H9 (cell line): ENCODE measurements around the gene KCNH5. TPM values are rescaled to one million over a fixed set of nuclear protein-coding genes. Genes with fewer than 3 reads are reported as not detected.

ENCODE experiments used
- DNase-seq: peaks from one replicate; pipeline ENCODE4 v3.0.0-alpha.2; 2017
- H2AFZ ChIP-seq: one replicate; pipeline ENCODE4 v1.6.1; 2013; ENCODE audit warnings: mild to moderate bottlenecking, low read length, control low read depth, moderate library complexity
- H2AK5ac ChIP-seq: 2 replicates; pipeline ENCODE4 v1.6.1; 2013; ENCODE audit warnings: low read length, control low read depth, mixed read lengths; ENCODE audit not compliant: insufficient read length
- H2BK120ac ChIP-seq: one replicate; pipeline ENCODE4 v1.6.1; 2013; ENCODE audit warnings: low read depth, mild to moderate bottlenecking, low read length, control low read depth, inconsistent platforms; ENCODE audit not compliant: poor library complexity, severe bottlenecking
- H2BK12ac ChIP-seq: 2 replicates; pipeline ENCODE4 v1.6.1; 2013; ENCODE audit warnings: low read length, control low read depth, mixed read lengths, low read depth; ENCODE audit not compliant: insufficient read length
- H2BK15ac ChIP-seq: 2 replicates; pipeline ENCODE4 v1.6.1; 2013; ENCODE audit warnings: low read depth, low read length, control low read depth
- H2BK20ac ChIP-seq: one replicate; pipeline ENCODE4 v1.6.1; 2013; ENCODE audit warnings: low read depth, mild to moderate bottlenecking, low read length, control low read depth, inconsistent platforms; ENCODE audit not compliant: poor library complexity, severe bottlenecking
- H2BK5ac ChIP-seq: 2 replicates; pipeline ENCODE4 v1.6.1; 2013; ENCODE audit warnings: low read length, control low read depth, mixed read lengths; ENCODE audit not compliant: insufficient read length
- H3K14ac ChIP-seq: 2 replicates; pipeline ENCODE4 v1.6.1; 2013; ENCODE audit warnings: low read length, control low read depth; ENCODE audit not compliant: insufficient read depth
- H3K18ac ChIP-seq: 2 replicates; pipeline ENCODE4 v1.6.1; 2013; ENCODE audit warnings: low read depth, mild to moderate bottlenecking, mixed read lengths, low read length, control low read depth; ENCODE audit not compliant: insufficient read length
- H3K23ac ChIP-seq: 2 replicates; pipeline ENCODE4 v1.6.1; 2013; ENCODE audit warnings: low read length, control low read depth, mixed read lengths, low read depth; ENCODE audit not compliant: insufficient read length
- H3K23me2 ChIP-seq: 2 replicates; pipeline ENCODE4 v1.6.1; 2013; ENCODE audit warnings: low read depth, mild to moderate bottlenecking, mixed read lengths, low read length, control low read depth; ENCODE audit not compliant: insufficient read length, poor library complexity, severe bottlenecking
- H3K27ac ChIP-seq: 2 replicates; pipeline ENCODE4 v1.5.1; 2013; ENCODE audit warnings: low read length, control low read depth, mixed read lengths, low read depth; ENCODE audit not compliant: insufficient read length
- H3K27me3 ChIP-seq: 2 replicates; pipeline ENCODE4 v1.6.1; 2013; ENCODE audit warnings: low read length, control low read depth, inconsistent platforms; ENCODE audit not compliant: insufficient read depth
- H3K4ac ChIP-seq: 2 replicates; pipeline ENCODE4 v1.6.1; 2013; ENCODE audit warnings: low read depth, mild to moderate bottlenecking, control low read depth, inconsistent platforms, low read length, moderate library complexity
- H3K4me1 ChIP-seq: 2 replicates; pipeline ENCODE4 v1.6.1; 2013; ENCODE audit warnings: low read length, control low read depth, inconsistent platforms; ENCODE audit not compliant: insufficient read depth
- H3K4me2 ChIP-seq: 2 replicates; pipeline ENCODE4 v1.6.1; 2013; ENCODE audit warnings: low read length, control low read depth, mixed read lengths; ENCODE audit not compliant: insufficient read length, insufficient read depth
- H3K56ac ChIP-seq: 2 replicates; pipeline ENCODE4 v1.6.1; 2013; ENCODE audit warnings: low read depth, mild to moderate bottlenecking, mixed read lengths, low read length, control low read depth; ENCODE audit not compliant: insufficient read length
- H3K79me1 ChIP-seq: 2 replicates; pipeline ENCODE4 v1.6.1; 2013; ENCODE audit warnings: low read depth, mild to moderate bottlenecking, moderate library complexity, low read length, control low read depth, inconsistent platforms; ENCODE audit not compliant: insufficient read depth, poor library complexity, severe bottlenecking
- H3K79me2 ChIP-seq: 2 replicates; pipeline ENCODE4 v1.6.1; 2013; ENCODE audit warnings: low read length, control low read depth, inconsistent platforms; ENCODE audit not compliant: insufficient read depth
- H3K9ac ChIP-seq: 2 replicates; pipeline ENCODE4 v1.6.1; 2013; ENCODE audit warnings: low read length, control low read depth, mixed read lengths; ENCODE audit not compliant: insufficient read length; ENCODE audit errors: extremely low read depth
- H3K9me3 ChIP-seq: one replicate; pipeline ENCODE4 v1.6.1; 2013; ENCODE audit warnings: low read depth, low read length, inconsistent platforms; ENCODE audit not compliant: control insufficient read depth
- H3T11ph ChIP-seq: one replicate; pipeline ENCODE4 v1.6.1; 2013; ENCODE audit warnings: mild to moderate bottlenecking, low read length, control low read depth, inconsistent platforms
- H4K20me1 ChIP-seq: one replicate; pipeline ENCODE4 v1.6.1; 2013; ENCODE audit not compliant: control insufficient read depth, insufficient read length, insufficient read depth
- H4K5ac ChIP-seq: 2 replicates; pipeline ENCODE4 v1.6.1; 2013; ENCODE audit warnings: low read depth, mild to moderate bottlenecking, mixed read lengths, low read length, control low read depth; ENCODE audit not compliant: insufficient read length
- H4K8ac ChIP-seq: replicated peaks from 2 replicates; pipeline ENCODE4 v1.6.1; 2013; ENCODE audit warnings: low read length, control low read depth, mixed read lengths, low read depth; ENCODE audit not compliant: insufficient read length
- H4K91ac ChIP-seq: 2 replicates; pipeline ENCODE4 v1.6.1; 2013; ENCODE audit warnings: low read depth, mild to moderate bottlenecking, moderate library complexity, mixed read lengths, low read length, control low read depth; ENCODE audit not compliant: insufficient read length
- H3K27ac Mint-ChIP-seq, 3 experiments: 2 replicates in 2 of 3; 3 replicates in 1 of 3; pipeline ENCODE4 v1.8.0; 2020 to 2021; ENCODE audit warnings: mixed read lengths in 3 of 3, mild to moderate bottlenecking in 1 of 3, moderate library complexity in 1 of 3
- H3K27me3 Mint-ChIP-seq: 2 replicates; pipeline ENCODE4 v1.8.0; 2021; ENCODE audit warnings: low read depth, mild to moderate bottlenecking, moderate library complexity, mixed read lengths
- H3K36me3 Mint-ChIP-seq, 3 experiments: 2 replicates in 2 of 3; 3 replicates in 1 of 3; pipeline ENCODE4 v1.8.0; 2020 to 2021; ENCODE audit warnings: low read depth in 3 of 3, mixed read lengths in 3 of 3; ENCODE audit not compliant: insufficient read depth in 1 of 3
- H3K4me1 Mint-ChIP-seq, 2 experiments: 2 replicates each; pipeline ENCODE4 v1.8.0; 2020; ENCODE audit warnings: mixed read lengths in 2 of 2
- H3K4me3 Mint-ChIP-seq, 2 experiments: 2 replicates in 1 of 2; 3 replicates in 1 of 2; pipeline ENCODE4 v1.8.0; 2020 to 2021; ENCODE audit warnings: mild to moderate bottlenecking in 2 of 2, mixed read lengths in 2 of 2, moderate library complexity in 1 of 2
- H3K9me3 Mint-ChIP-seq, 2 experiments: 2 replicates in 1 of 2; 3 replicates in 1 of 2; pipeline ENCODE4 v1.8.0; 2020; ENCODE audit warnings: mild to moderate bottlenecking in 2 of 2, mixed read lengths in 2 of 2, moderate library complexity in 1 of 2
- WGBS: extraction: QIAGEN DNeasy Blood & Tissue Kit; methylation state at CpG from one replicate; pipeline ENCODE4 v1.1.7; 2013; ENCODE audit warnings: missing lambda C conversion rate, low lambda C conversion rate, mixed read lengths; ENCODE audit not compliant: insufficient read length; ENCODE audit errors: extremely low coverage; 5-methylcytosine and 5-hydroxymethylcytosine counted together
- total RNA-seq: library from RNA; stranded (reverse); gene quantifications from 2 replicates; pipeline ENCODE4 v1.2.1, GENCODE V29; 2021
- TF ChIP-seq, protein P1 (sequence below): fragments of 200-600 bp; sonication (generic); conservative IDR thresholded peaks from 3 replicates; pipeline ENCODE4 v1.8.0; 2021; ENCODE audit warnings: antibody characterized with exemption, mild to moderate bottlenecking

Gene KCNH5
- total RNA-seq, 1 experiment from 2014 or later: 0.42 TPM

GRCh38 chr14:62768753-62769152, 276.5 kb downstream of the KCNH5 start:
- no peak overlapping the region for H2BK5ac ChIP-seq
- TF ChIP-seq, protein P1, sequence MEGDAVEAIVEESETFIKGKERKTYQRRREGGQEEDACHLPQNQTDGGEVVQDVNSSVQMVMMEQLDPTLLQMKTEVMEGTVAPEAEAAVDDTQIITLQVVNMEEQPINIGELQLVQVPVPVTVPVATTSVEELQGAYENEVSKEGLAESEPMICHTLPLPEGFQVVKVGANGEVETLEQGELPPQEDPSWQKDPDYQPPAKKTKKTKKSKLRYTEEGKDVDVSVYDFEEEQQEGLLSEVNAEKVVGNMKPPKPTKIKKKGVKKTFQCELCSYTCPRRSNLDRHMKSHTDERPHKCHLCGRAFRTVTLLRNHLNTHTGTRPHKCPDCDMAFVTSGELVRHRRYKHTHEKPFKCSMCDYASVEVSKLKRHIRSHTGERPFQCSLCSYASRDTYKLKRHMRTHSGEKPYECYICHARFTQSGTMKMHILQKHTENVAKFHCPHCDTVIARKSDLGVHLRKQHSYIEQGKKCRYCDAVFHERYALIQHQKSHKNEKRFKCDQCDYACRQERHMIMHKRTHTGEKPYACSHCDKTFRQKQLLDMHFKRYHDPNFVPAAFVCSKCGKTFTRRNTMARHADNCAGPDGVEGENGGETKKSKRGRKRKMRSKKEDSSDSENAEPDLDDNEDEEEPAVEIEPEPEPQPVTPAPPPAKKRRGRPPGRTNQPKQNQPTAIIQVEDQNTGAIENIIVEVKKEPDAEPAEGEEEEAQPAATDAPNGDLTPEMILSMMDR: no peak
- no peaks in the 10 kb centered on the region for H3K9me3 ChIP-seq
- no peak overlapping the region for H3K9ac ChIP-seq
- no peak overlapping the region for H3T11ph ChIP-seq
- no peak overlapping the region for H3K23ac ChIP-seq
- no peak overlapping the region for H2BK12ac ChIP-seq
- no peak overlapping the region for H4K5ac ChIP-seq
- H3K4me3 Mint-ChIP-seq: no peak overlapping the region
- no peak overlapping the region for H4K8ac ChIP-seq
- H3K18ac ChIP-seq: no peak overlapping the region
- no peak overlapping the region for H3K56ac ChIP-seq
- no peak for DNase-seq
- H3K14ac ChIP-seq: no peak overlapping the region
- H3K79me2 ChIP-seq: no peaks in the 10 kb centered on the region
- H2AK5ac ChIP-seq: no peak overlapping the region
- no peak overlapping the region for H2BK15ac ChIP-seq
- H2AFZ ChIP-seq: no peak overlapping the region
- H3K4me2 ChIP-seq: no peak overlapping the region
- no peak overlapping the region for H3K27ac ChIP-seq
- H3K4me1 Mint-ChIP-seq: peaks cover 2 to 12% of the 10 kb centered on the region in 2 experiments; a peak in 2 of 4 replicates
- H3K27ac Mint-ChIP-seq: no peak overlapping the region
- no peaks in the 10 kb centered on the region for H3K9me3 Mint-ChIP-seq
- no peaks in the 10 kb centered on the region for H3K23me2 ChIP-seq
- H3K4ac ChIP-seq: no peak overlapping the region
- H3K79me1 ChIP-seq: no peaks in the 10 kb centered on the region
- no peaks in the 10 kb centered on the region for H3K4me1 ChIP-seq
- no peak overlapping the region for H4K91ac ChIP-seq
- H3K27me3 Mint-ChIP-seq: no peaks in the 10 kb centered on the region; the same call in 1 of the 2 replicates
- no peak overlapping the region for H2BK120ac ChIP-seq
- H4K20me1 ChIP-seq: no peaks in the 10 kb centered on the region
- H3K36me3 Mint-ChIP-seq: no peaks in the 10 kb centered on the region
- WGBS: no CpG with 5 or more reads among the region's 2 CpGs
- no peak overlapping the region for H2BK20ac ChIP-seq
- H3K27me3 ChIP-seq: no peaks in the 10 kb centered on the region
